HCT116 (cell line): Measurements from ENCODE around the gene CSNK2A1. TPM values are rescaled to one million over a fixed set of nuclear protein-coding genes. Genes with fewer than 3 reads are reported as not detected.

Source experiments
- ATAC-seq: fragments of 200-7000 bp; cut with Tn5 transposase; 2 replicates; pipeline ENCODE4 v1.9.1; 2020; ENCODE audit warnings: mild to moderate bottlenecking, moderate library complexity
- BruUV-seq: library from RNA; stranded (reverse); fragments of 400-500 nt; replicated peaks from 2 replicates; lab custom pipeline; 2021; lab: Mats Ljungman, UMichigan
- CTCF ChIA-PET: fragments of 300-600 bp; sonication (Branson Sonifier 250); formaldehyde crosslinking; loops from one replicate; lab custom pipeline; 2021; ENCODE audit warnings: antibody characterized with exemption; lab: Charles Lee
- POLR2A ChIA-PET: fragments of 300-600, 350-600 bp; sonication (Branson Sonifier 250); formaldehyde crosslinking; loops from one replicate; lab custom pipeline; 2021; ENCODE audit warnings: antibody characterized with exemption; lab: Charles Lee
- RAD21 ChIA-PET, 2 experiments: fragments of 300-600 bp; sonication (Branson Sonifier 250); formaldehyde crosslinking; loops; one replicate each; lab custom pipeline; 2023; ENCODE audit warnings: low total read pairs in 2 of 2; ENCODE audit not compliant: uncharacterized antibody in 2 of 2, unreplicated experiment in 2 of 2, low non-redundant PET in 1 of 2; lab: Charles Lee
- DNase-seq: peaks from one replicate; pipeline ENCODE4 v3.0.0-alpha.2; 2010; ENCODE audit warnings: low read depth, low spot score
- H2AFZ ChIP-seq: fragments of 200-600 bp; shearing (Covaris generic), sonication (generic); 2 replicates; pipeline ENCODE4 v1.6.1; 2017; ENCODE audit warnings: low read depth, mixed run types, mixed read lengths, antibody characterized with exemption, low read length; ENCODE audit not compliant: poor library complexity, severe bottlenecking
- H3K27ac ChIP-seq: 2 replicates; pipeline ENCODE4 v1.5.1; 2012; ENCODE audit warnings: low read depth, low read length
- H3K27me3 ChIP-seq: fragments of 200-600 bp; sonication (generic); 2 replicates; pipeline ENCODE4 v1.6.1; 2016; ENCODE audit warnings: mixed run types, low read length, mixed read lengths; ENCODE audit not compliant: insufficient read depth
- H3K36me3 ChIP-seq, 2 experiments: fragments of 200-500 bp in 1 of 2; fragments of 200-600 bp in 1 of 2; sonication (Bioruptor generic) in 1 of 2; sonication (generic) in 1 of 2; 2 replicates each; pipeline versions ENCODE4 v1.5.1 to v1.6.1; 2014 to 2016; ENCODE audit warnings: low read length in 2 of 2, inconsistent platforms in 1 of 2, mixed read lengths in 1 of 2, mixed run types in 1 of 2; ENCODE audit not compliant: insufficient read depth in 2 of 2, control insufficient read depth in 1 of 2
- H3K4me1 ChIP-seq, 2 experiments: fragments of 200-600 bp in 1 of 2; sonication (generic) in 1 of 2; 2 replicates each; pipeline versions ENCODE4 v1.5.1 to v1.6.1; 2012 to 2017; ENCODE audit warnings: low read length in 2 of 2, inconsistent platforms in 1 of 2, mild to moderate bottlenecking in 1 of 2, mixed read lengths in 1 of 2, mixed run types in 1 of 2, moderate library complexity in 1 of 2; ENCODE audit not compliant: insufficient read depth in 2 of 2, control insufficient read depth in 1 of 2
- H3K4me2 ChIP-seq: fragments of 200-600 bp; sonication (generic); 2 replicates; pipeline ENCODE4 v1.6.1; 2017; ENCODE audit warnings: mixed run types, low read length, mixed read lengths
- H3K4me3 ChIP-seq, 2 experiments: fragments of 200-600 bp in 1 of 2; sonication (generic) in 1 of 2; replicated peaks in 1 of 2; 2 replicates each; pipeline ENCODE4 v1.5.1; 2011 to 2016; ENCODE audit warnings: low read length in 2 of 2, control low read depth in 1 of 2, low read depth in 1 of 2, mild to moderate bottlenecking in 1 of 2, mixed read lengths in 1 of 2, mixed run types in 1 of 2
- H3K79me2 ChIP-seq: fragments of 200-600 bp; sonication (generic); 2 replicates; pipeline ENCODE4 v1.6.1; 2017; ENCODE audit warnings: mild to moderate bottlenecking, mixed run types, low read length, moderate library complexity, mixed read lengths; ENCODE audit not compliant: insufficient read depth
- H3K9ac ChIP-seq: fragments of 200-600 bp; sonication (generic); 2 replicates; pipeline ENCODE4 v1.6.1; 2016; ENCODE audit warnings: low read length, mixed read lengths
- H3K9me2 ChIP-seq: fragments of 200-600 bp; sonication (generic), shearing (Covaris generic); 2 replicates; pipeline ENCODE4 v1.6.1; 2017; ENCODE audit warnings: mixed run types, mild to moderate bottlenecking, moderate library complexity; ENCODE audit not compliant: insufficient read depth
- H3K9me3 ChIP-seq, 2 experiments: fragments of 200-500 bp in 1 of 2; fragments of 200-600 bp in 1 of 2; sonication (Bioruptor generic) in 1 of 2; sonication (generic) in 1 of 2; 2 replicates each; pipeline ENCODE4 v1.6.1; 2014 to 2017; ENCODE audit warnings: low read length in 2 of 2, mixed read lengths in 2 of 2, inconsistent platforms in 1 of 2, low read depth in 1 of 2, mild to moderate bottlenecking in 1 of 2, mixed run types in 1 of 2, moderate library complexity in 1 of 2; ENCODE audit not compliant: control insufficient read depth in 1 of 2, insufficient read depth in 1 of 2
- H4K20me1 ChIP-seq: fragments of 200-600 bp; sonication (generic), shearing (Covaris generic); 2 replicates; pipeline ENCODE4 v1.6.1; 2017; ENCODE audit warnings: mixed run types, mild to moderate bottlenecking, moderate library complexity; ENCODE audit not compliant: insufficient read depth
- CBX3 ChIP-seq: IDR thresholded peaks from 2 replicates; pipeline ENCODE4 v1.6.1; 2012; ENCODE audit warnings: low read depth
- EZH2 ChIP-seq: fragments of 200-600 bp; sonication (generic); IDR thresholded peaks from 2 replicates; pipeline ENCODE4 v1.6.1; 2017; ENCODE audit warnings: antibody characterized with exemption, mixed run types
- FOSL1 ChIP-seq: IDR thresholded peaks from 2 replicates; pipeline ENCODE4 v1.6.1; 2012; ENCODE audit warnings: low read depth
- JUND ChIP-seq: IDR thresholded peaks from 2 replicates; pipeline ENCODE4 v1.6.1; 2012
- POLR2A ChIP-seq: IDR thresholded peaks from 2 replicates; pipeline ENCODE4 v1.7.0; 2011; ENCODE audit warnings: borderline replicate concordance; ENCODE audit not compliant: insufficient read depth, insufficient read length; ENCODE audit errors: extremely low read depth
- POLR2AphosphoS5 ChIP-seq: IDR thresholded peaks from 2 replicates; pipeline ENCODE4 v1.6.1; 2011; ENCODE audit warnings: mild to moderate bottlenecking, low read depth, low read length, moderate library complexity
- SIN3A ChIP-seq: IDR thresholded peaks from 2 replicates; pipeline ENCODE4 v1.6.1; 2012; ENCODE audit warnings: low read depth
- SRF ChIP-seq: IDR thresholded peaks from 2 replicates; pipeline ENCODE4 v1.6.1; 2012; ENCODE audit warnings: low read depth
- ZFX ChIP-seq: fragments of 450-650 bp; IDR thresholded peaks from 2 replicates; pipeline ENCODE4 v1.6.1; 2017
- ZNF274 ChIP-seq: fragments of 200-500 bp; sonication (Bioruptor generic); IDR thresholded peaks from 2 replicates; pipeline ENCODE4 v1.6.1; 2014; ENCODE audit warnings: mild to moderate bottlenecking, low read depth, low read length, inconsistent platforms
- intact Hi-C: fragments of 100-400 bp; cut with micrococcal nuclease; formaldehyde crosslinking; loops from 2 replicates; pipeline ENCODE4 v1.10.0; 2022
- total RNA-seq: library from RNA; stranded (reverse); gene quantifications from one replicate; pipeline ENCODE4 v1.2.1, GENCODE V29; 2021; ENCODE audit not compliant: unreplicated experiment
- TF ChIP-seq, protein P1 (sequence below): IDR thresholded peaks from 2 replicates; pipeline ENCODE4 v1.6.1; 2012
- TF ChIP-seq, protein P2 (sequence below): IDR thresholded peaks from 2 replicates; pipeline ENCODE4 v1.6.1; 2012
- TF ChIP-seq, protein P3 (sequence below), 3 experiments: fragments of 200-600 bp in 1 of 3; sonication (generic) in 1 of 3; IDR thresholded peaks in 2 of 3; conservative IDR thresholded peaks in 1 of 3; 2 replicates each; pipeline ENCODE4 v1.5.1; 2012 to 2017; ENCODE audit warnings: low read depth in 2 of 3, low read length in 2 of 3, antibody characterized with exemption in 1 of 3, borderline replicate concordance in 1 of 3, control low read depth in 1 of 3, mild to moderate bottlenecking in 1 of 3, mixed read lengths in 1 of 3, mixed run types in 1 of 3, moderate library complexity in 1 of 3; ENCODE audit not compliant: insufficient read depth in 1 of 3
- TF ChIP-seq, protein P4 (sequence below): IDR thresholded peaks from 2 replicates; pipeline ENCODE4 v1.6.1; 2011; ENCODE audit warnings: mild to moderate bottlenecking, low read length, moderate library complexity; ENCODE audit not compliant: insufficient replicate concordance; ENCODE audit errors: extremely low read depth
- TF ChIP-seq, protein P5 (sequence below): IDR thresholded peaks from 2 replicates; pipeline ENCODE4 v1.6.1; 2012; ENCODE audit warnings: low read depth

Gene CSNK2A1
- total RNA-seq, 1 experiment from 2014 or later, result 284 TPM

DNA sequence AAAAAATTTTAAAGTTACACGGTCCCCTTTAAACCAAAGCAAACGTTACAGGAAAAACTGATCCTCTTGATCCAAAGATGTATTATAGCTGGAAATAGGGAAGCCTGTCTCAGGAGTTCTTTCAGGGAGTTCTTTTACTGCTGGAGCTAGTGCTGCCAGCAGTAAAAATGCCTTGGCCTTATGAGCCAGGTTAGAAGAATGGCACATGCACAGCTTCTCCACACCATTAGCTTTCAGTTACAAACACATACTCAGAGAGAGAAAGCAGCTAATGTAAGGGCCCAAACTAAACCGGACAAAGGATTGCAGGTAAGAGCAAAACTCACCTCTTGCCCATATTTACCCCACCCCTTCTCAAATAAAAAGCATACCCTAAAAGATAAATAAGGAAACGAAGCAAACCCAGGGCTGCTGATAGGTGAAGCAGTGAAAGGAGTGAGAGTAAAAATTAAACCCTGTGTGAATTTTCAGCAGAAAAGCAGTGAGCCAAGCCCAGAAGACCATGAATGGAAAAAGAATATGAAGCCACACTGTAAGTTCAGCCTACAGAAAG, 100.3 kb downstream of the CSNK2A1 start:
- Histone ChIP-seq H3K4me1 (0 out of 4 replicates have a peak, but pooled peaks cover 0 to 4% of the 10 kb centered on the region in 2 experiments), H3K79me2 (peaks cover 22% of the 10 kb centered on the region; the same call in 1 of the 2 replicates), H2AFZ (no peak overlapping the region), H3K36me3 (peaks cover 37 to 51% of the 10 kb centered on the region in 2 experiments), H3K27ac (no peak overlapping the region), H4K20me1 (no peaks in the 10 kb centered on the region), H3K9me2 (no peaks in the 10 kb centered on the region), H3K27me3 (no peaks in the 10 kb centered on the region), H3K4me3 (no peak overlapping the region), H3K9ac (no peak overlapping the region), H3K9me3 (no peaks in the 10 kb centered on the region)
- ChIA-PET POLR2A (no interaction called here), RAD21 (no interaction called here), CTCF (no interaction called here)
- intact Hi-C loops, result no loop called here
- ATAC-seq, result no peak
- TF ChIP-seq CBX3 (no peak), FOSL1 (no peak), POLR2AphosphoS5 (no peak), ZFX (no peak), EZH2 (no peak), POLR2A (no peak), ZNF274 (no peak), SRF (no peak), JUND (no peak), SIN3A (no peak)
- TF ChIP-seq, protein P1, sequence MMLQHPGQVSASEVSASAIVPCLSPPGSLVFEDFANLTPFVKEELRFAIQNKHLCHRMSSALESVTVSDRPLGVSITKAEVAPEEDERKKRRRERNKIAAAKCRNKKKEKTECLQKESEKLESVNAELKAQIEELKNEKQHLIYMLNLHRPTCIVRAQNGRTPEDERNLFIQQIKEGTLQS, result no peak
- TF ChIP-seq, protein P2, sequence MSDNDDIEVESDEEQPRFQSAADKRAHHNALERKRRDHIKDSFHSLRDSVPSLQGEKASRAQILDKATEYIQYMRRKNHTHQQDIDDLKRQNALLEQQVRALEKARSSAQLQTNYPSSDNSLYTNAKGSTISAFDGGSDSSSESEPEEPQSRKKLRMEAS, result no peak
- TF ChIP-seq, protein P3, sequence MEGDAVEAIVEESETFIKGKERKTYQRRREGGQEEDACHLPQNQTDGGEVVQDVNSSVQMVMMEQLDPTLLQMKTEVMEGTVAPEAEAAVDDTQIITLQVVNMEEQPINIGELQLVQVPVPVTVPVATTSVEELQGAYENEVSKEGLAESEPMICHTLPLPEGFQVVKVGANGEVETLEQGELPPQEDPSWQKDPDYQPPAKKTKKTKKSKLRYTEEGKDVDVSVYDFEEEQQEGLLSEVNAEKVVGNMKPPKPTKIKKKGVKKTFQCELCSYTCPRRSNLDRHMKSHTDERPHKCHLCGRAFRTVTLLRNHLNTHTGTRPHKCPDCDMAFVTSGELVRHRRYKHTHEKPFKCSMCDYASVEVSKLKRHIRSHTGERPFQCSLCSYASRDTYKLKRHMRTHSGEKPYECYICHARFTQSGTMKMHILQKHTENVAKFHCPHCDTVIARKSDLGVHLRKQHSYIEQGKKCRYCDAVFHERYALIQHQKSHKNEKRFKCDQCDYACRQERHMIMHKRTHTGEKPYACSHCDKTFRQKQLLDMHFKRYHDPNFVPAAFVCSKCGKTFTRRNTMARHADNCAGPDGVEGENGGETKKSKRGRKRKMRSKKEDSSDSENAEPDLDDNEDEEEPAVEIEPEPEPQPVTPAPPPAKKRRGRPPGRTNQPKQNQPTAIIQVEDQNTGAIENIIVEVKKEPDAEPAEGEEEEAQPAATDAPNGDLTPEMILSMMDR (IDR thresholded peaks at IDR 0.05 in 2 of 3, conservative IDR thresholded peaks at IDR 0.05 in 1 of 3; ENCODE audit: borderline replicate concordance in 1 of 3, insufficient read depth in 1 of 3, low read depth in 2 of 3, low read length in 2 of 3), result no peak
- TF ChIP-seq, protein P4, sequence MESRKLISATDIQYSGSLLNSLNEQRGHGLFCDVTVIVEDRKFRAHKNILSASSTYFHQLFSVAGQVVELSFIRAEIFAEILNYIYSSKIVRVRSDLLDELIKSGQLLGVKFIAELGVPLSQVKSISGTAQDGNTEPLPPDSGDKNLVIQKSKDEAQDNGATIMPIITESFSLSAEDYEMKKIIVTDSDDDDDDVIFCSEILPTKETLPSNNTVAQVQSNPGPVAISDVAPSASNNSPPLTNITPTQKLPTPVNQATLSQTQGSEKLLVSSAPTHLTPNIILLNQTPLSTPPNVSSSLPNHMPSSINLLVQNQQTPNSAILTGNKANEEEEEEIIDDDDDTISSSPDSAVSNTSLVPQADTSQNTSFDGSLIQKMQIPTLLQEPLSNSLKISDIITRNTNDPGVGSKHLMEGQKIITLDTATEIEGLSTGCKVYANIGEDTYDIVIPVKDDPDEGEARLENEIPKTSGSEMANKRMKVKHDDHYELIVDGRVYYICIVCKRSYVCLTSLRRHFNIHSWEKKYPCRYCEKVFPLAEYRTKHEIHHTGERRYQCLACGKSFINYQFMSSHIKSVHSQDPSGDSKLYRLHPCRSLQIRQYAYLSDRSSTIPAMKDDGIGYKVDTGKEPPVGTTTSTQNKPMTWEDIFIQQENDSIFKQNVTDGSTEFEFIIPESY, result no peak
- TF ChIP-seq, protein P5, sequence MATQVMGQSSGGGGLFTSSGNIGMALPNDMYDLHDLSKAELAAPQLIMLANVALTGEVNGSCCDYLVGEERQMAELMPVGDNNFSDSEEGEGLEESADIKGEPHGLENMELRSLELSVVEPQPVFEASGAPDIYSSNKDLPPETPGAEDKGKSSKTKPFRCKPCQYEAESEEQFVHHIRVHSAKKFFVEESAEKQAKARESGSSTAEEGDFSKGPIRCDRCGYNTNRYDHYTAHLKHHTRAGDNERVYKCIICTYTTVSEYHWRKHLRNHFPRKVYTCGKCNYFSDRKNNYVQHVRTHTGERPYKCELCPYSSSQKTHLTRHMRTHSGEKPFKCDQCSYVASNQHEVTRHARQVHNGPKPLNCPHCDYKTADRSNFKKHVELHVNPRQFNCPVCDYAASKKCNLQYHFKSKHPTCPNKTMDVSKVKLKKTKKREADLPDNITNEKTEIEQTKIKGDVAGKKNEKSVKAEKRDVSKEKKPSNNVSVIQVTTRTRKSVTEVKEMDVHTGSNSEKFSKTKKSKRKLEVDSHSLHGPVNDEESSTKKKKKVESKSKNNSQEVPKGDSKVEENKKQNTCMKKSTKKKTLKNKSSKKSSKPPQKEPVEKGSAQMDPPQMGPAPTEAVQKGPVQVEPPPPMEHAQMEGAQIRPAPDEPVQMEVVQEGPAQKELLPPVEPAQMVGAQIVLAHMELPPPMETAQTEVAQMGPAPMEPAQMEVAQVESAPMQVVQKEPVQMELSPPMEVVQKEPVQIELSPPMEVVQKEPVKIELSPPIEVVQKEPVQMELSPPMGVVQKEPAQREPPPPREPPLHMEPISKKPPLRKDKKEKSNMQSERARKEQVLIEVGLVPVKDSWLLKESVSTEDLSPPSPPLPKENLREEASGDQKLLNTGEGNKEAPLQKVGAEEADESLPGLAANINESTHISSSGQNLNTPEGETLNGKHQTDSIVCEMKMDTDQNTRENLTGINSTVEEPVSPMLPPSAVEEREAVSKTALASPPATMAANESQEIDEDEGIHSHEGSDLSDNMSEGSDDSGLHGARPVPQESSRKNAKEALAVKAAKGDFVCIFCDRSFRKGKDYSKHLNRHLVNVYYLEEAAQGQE, result no peak
- TF ChIP-seq, all 23 proteins: peak for 0
- no peak overlapping the region for H3K4me2 ChIP-seq
- no peak for DNase-seq
- BruUV-seq, result no TSS peak
